DMS114 treated with DMSO at 0.1 percent for 48 hours (cell line): ENCODE data around the gene CPSF4L.
A peak's percentile ranks its signal among the peaks of the same experiment; 100 is the strongest.

ENCODE experiments used
- DNase-seq: peaks from one replicate; lab custom pipeline; 2025; ENCODE audit not compliant: unreplicated experiment; lab: John Stamatoyannopoulos, UW

Gene CPSF4L

DNA sequence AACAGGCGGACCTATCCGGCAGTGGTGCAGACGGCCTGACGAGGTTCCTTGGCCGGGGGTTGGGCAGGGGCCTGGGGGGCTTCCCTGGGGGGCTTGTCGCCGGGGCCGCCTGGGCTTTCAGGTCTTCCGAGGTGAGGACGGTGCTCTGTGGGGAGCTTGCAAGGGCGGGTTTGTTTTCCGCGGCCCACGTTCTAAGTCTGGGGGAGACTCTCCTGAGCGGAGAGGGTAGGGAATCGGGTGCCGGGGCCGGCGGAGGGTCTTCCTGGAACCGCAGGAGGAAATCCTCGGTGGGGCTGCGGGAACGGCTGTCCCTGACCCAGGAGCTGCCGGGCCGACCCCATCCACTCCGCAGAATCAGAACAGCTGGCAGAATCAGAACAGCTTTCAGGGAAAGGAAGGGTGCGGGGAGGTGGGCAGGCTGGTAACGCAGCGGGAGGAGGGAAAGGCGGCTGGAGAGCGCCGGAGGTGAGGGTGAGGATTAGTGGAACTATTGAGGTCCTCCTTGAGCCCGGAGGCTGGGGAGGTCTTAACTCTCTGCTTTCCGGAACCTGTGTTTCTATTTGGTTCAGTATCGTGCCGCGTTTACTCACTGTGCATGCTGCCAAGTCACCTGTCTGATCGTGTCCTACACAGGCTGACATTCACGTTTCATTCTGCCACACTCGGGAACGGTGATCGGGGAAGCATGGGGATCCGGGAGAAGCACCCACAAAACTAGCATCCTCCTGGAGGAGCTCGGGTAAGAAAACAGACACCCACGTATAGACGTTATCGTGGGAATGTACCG, 28.9 kb downstream of the CPSF4L start:
- no peak for DNase-seq

DNA sequence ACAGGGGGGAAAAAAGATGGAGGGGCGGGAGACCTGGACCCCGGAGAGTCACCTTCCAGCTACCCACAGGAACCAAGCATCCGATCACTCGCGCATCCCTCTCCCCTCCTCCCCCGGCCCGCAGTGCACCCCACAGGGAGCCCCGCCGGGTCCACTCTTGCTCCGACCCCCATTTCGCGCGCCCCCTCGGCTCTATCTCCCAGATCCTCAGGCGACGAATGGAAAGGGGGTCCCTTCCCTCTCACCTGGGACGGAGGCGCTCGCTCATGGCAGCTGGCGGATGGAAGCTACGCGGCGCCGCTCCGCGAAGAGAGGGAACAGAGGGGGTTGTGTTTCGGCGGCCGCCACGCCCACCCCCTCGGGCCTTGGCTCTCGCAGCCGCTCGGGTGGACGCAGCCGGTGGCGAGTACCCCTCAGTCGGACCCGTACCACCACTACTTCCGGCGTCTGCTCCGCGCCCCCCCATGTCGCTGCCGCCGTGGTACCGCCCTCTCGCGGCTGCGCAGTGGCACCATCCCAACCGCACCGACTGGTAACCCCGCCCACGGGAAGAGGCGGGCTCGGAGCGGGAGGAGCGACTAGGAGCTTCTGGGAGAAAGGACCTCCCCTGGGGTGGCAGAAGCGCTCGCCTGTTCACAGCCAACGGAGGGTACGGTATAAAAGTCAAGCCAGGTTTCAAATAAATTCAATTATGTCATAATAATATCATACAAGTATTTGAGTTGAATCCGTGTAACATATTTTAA, 29.7 kb downstream of the CPSF4L start:
- peak; percentile 92 for DNase-seq

GRCh38 chr17:73231395-73231794, 30.3 kb downstream of the CPSF4L start:
- no peak for DNase-seq

DNA sequence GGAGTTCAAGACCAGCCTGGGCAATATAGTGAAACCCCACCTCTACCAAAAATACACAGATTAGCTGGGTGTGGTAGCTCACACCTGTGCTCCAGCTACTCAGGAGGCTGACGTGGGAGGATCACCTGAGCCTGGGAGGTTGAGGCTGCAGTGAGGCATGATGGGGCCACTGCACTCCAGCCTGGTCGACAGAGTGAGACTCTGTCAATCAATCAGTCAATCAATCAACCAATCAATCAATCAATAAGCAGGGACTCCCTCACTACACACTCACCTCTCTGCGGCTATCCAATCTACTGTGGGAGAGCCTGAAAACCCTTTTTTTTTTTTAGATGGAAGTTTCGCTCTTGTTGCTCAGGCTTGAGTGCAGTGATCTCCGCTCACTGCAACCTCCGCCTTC, 31.6 kb downstream of the CPSF4L start:
- DNase-seq, result no peak

DNA sequence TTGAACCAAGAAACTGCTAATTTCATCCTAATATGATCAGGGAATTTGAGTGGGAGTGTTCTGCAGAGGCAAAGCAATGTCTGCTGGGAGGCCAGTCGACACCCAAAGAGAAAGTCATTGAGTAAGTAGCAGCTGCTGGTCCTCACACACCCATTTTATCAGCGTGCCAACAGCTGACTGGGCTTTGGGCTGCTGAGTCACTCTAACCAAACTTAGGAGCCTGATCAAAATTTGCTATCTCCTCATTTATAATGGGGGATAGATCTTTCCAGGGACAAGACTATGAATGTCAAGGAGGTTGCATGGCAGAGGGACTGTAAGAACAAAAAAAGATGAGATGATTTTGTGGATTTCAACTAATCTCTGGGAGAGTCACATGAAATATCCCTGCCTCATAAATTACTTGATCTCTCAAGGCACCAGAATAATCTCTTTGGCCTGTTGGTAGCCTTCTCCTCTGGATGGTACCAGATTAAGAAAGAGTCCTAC, 32.9 kb downstream of the CPSF4L start:
- no peak for DNase-seq

DNA sequence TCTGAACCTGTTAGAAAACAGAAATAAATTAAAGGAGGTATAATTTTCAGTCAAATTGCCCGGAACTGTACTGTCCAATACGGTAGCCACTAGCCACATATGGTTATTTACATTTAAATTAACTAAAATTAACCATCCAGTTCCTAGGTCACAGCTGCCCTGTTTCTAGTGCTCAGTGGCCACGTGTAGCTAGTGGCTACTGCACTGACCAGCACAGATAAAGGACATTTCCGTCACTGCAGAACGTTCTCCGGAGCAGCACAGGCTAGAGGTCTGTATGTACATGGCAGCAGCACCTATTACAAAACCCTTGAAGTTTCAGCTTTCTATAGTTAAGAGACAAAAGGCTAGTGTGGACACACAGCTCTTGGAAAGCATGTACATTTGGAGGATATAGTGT, 33.7 kb downstream of the CPSF4L start:
- DNase-seq, result no peak

- no peak for DNase-seq
These were observed 34.3 kb downstream of the CPSF4L start for GRCh38 chr17:73227379-73227778.

- DNase-seq, result no peak
These were observed 35.0 kb downstream of the CPSF4L start for GRCh38 chr17:73226556-73227172.

- no peak for DNase-seq
These were observed 36.9 kb downstream of the CPSF4L start for GRCh38 chr17:73224663-73225305.

GRCh38 chr17:73224237-73224636, 37.4 kb downstream of the CPSF4L start:
- no peak for DNase-seq

DNA sequence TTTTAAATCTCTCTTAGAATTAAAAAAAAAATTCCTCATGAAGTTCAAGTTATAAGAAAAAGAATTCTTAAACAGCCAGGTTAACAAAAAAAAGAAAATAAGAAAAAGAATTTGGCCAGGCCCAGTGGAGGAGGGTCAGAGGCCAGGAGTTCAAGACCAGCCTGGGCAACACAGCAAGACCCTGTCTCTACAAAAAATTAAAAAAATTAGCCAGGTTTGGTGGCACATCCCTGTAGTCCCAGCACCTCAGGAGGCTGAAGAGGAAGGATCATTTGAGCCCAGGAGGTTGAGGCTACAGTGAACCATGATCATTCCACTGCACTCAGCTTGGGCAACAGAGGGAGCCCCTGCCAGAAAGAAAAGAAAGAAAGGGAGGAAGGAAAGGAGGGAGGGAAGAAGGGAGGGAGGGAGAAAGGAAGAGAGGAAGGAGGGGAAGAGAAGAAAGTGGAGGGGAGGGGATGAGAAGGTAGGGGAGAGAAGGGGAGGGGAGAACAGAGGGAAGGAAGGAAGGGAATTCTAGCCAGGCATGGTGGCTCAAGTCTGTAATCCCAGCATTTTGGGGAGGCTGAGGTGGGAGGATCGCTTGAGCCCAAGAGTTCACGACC, 38.0 kb downstream of the CPSF4L start:
- DNase-seq, result no peak

DNA sequence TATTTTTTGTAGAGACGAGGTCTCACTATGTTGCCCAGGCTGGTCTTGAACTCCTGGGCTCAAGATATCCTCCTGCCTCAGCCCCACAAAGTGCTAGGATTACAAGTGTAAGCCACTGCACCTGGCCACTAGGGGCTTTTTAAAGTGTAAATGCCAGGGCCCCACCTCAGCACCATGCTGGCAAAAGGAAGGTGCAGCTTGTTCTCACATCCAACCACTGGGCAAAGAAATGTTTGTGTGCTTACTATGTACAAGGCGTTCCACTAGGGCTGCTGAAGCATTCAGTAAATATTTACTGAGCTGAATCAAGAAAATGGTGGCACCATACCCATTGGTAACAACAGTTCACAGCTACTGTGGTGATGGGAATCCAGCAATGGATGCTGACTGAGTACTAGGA, 46.2 kb downstream of the CPSF4L start:
- DNase-seq, result no peak

- DNase-seq, result no peak
These were observed 46.8 kb downstream of the CPSF4L start for GRCh38 chr17:73214851-73215250.

- no peak for DNase-seq
These were observed 47.7 kb downstream of the CPSF4L start for GRCh38 chr17:73214008-73214407.

- no peak for DNase-seq
These were observed 49.9 kb downstream of the CPSF4L start for GRCh38 chr17:73211745-73212144.

- DNase-seq, result no peak
These were observed 51.5 kb downstream of the CPSF4L start for GRCh38 chr17:73210002-73210678.

DNA sequence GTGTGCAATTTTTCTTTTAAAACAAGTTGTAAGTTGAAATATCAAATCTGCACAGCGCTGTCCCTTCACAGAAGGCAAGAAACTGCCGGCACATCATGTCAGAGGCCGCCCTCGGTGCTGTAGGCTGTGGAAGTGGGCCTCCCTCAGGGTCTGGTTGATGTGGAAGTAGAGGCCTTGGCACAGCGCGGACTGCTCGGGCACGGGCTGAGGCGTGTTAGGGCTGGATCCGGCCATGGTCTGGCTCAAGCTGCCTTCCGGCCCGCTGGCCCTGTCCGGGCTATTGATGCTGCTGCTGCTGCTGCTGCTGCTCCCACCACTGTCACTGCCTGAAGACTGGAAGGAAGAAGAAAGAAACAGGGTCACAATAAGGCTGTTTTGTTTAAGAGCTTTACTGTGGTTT, 52.2 kb downstream of the CPSF4L start:
- no peak for DNase-seq

GRCh38 chr17:73208139-73208827, 53.4 kb downstream of the CPSF4L start:
- no peak for DNase-seq

- DNase-seq, result no peak
These were observed 56.2 kb downstream of the CPSF4L start for GRCh38 chr17:73205459-73205961.
